Stimulated activated naive B cell treated with anti-CD40 and anti-IgM and Interleukin-4, amounts not matched to agents 10 μg/mL and 1 μg/mL and 100 μg/mL, for 72 hours (primary cell): Measurements from ENCODE around the gene CAPN9.

Experiments
- ATAC-seq, 2 donors: fragments of 150-1000 bp; cut with Tn5 transposase; replicated peaks; 2 replicates each; pipeline ENCODE4 v1.10.0; 2021; ENCODE audit warnings: moderate library complexity in 1 of 2
- DNase-seq: peaks from one replicate; pipeline ENCODE4 v3.0.0; 2021
- H3K27ac Mint-ChIP-seq: one replicate; pipeline ENCODE4 v1.8.0; 2022; ENCODE audit warnings: mild to moderate bottlenecking, mixed read lengths
- H3K27me3 Mint-ChIP-seq, 2 donors: one replicate each; pipeline ENCODE4 v1.8.0; 2022; ENCODE audit warnings: mixed read lengths in 2 of 2
- H3K36me3 Mint-ChIP-seq, 2 donors: one replicate each; pipeline ENCODE4 v1.8.0; 2022; ENCODE audit warnings: mixed read lengths in 2 of 2, mild to moderate bottlenecking in 1 of 2
- H3K4me1 Mint-ChIP-seq, 2 donors: one replicate each; pipeline ENCODE4 v1.8.0; 2022; ENCODE audit warnings: mixed read lengths in 2 of 2, mild to moderate bottlenecking in 1 of 2
- H3K4me3 Mint-ChIP-seq, 2 donors: one replicate each; pipeline ENCODE4 v1.8.0; 2022; ENCODE audit warnings: mild to moderate bottlenecking in 2 of 2, mixed read lengths in 2 of 2, moderate library complexity in 1 of 2
- H3K9me3 Mint-ChIP-seq, 2 donors: one replicate each; pipeline ENCODE4 v1.8.0; 2022; ENCODE audit warnings: mixed read lengths in 2 of 2, mild to moderate bottlenecking in 1 of 2

The CAPN9 gene

GRCh38 chr1:230749150-230749549 is 2.0 kb downstream of the CAPN9 start:
- Mint-ChIP-seq H3K27ac (no peak overlapping the region), H3K36me3 (no peaks in the 10 kb centered on the region), H3K9me3 (no peaks in the 10 kb centered on the region), H3K4me3 (peak overlapping the region in 1 of 2 donors; percentile 10), H3K4me1 (peaks cover 10 to 13% of the 10 kb centered on the region in 2 donors), H3K27me3 (peaks cover 8 to 10% of the 10 kb centered on the region in 2 donors)
- DNase-seq: peak; percentile 9
- ATAC-seq: peak; percentile 66 to 79

GRCh38 chr1:230749635-230750034 is 2.4 kb downstream of the CAPN9 start:
- no peak overlapping the region for H3K4me3 Mint-ChIP-seq
- peaks cover 8 to 10% of the 10 kb centered on the region in 2 donors for H3K27me3 Mint-ChIP-seq
- no peak overlapping the region for H3K27ac Mint-ChIP-seq
- peaks cover 10 to 13% of the 10 kb centered on the region in 2 donors for H3K4me1 Mint-ChIP-seq
- ATAC-seq: no peak
- no peaks in the 10 kb centered on the region for H3K9me3 Mint-ChIP-seq
- DNase-seq: no peak
- no peaks in the 10 kb centered on the region for H3K36me3 Mint-ChIP-seq

GRCh38 chr1:230750576-230750975 is 3.4 kb downstream of the CAPN9 start:
- Mint-ChIP-seq H3K36me3 (no peaks in the 10 kb centered on the region), H3K27me3 (peaks cover 10 to 20% of the 10 kb centered on the region in 2 donors), H3K9me3 (no peaks in the 10 kb centered on the region), H3K27ac (no peak overlapping the region), H3K4me3 (no peak overlapping the region), H3K4me1 (peaks cover 10 to 13% of the 10 kb centered on the region in 2 donors)
- DNase-seq (no peak), ATAC-seq (no peak)

GRCh38 chr1:230750986-230751625 is 3.9 kb downstream of the CAPN9 start:
- no peak overlapping the region for H3K4me3 Mint-ChIP-seq
- ATAC-seq: no peak
- H3K36me3 Mint-ChIP-seq: no peaks in the 10 kb centered on the region

GRCh38 chr1:230752407-230752806 is 5.2 kb downstream of the CAPN9 start:
- Mint-ChIP-seq H3K9me3 (no peaks in the 10 kb centered on the region), H3K36me3 (no peaks in the 10 kb centered on the region), H3K27ac (no peak overlapping the region), H3K27me3 (peaks cover 22 to 26% of the 10 kb centered on the region in 2 donors), H3K4me1 (peaks cover 10 to 13% of the 10 kb centered on the region in 2 donors), H3K4me3 (no peak overlapping the region)
- ATAC-seq (no peak), DNase-seq (no peak)

More at GRCh38 chr1:230750986-230751625, 3.9 kb downstream of the CAPN9 start:
- no peaks in the 10 kb centered on the region for H3K9me3 Mint-ChIP-seq
- peaks cover 10 to 13% of the 10 kb centered on the region in 2 donors for H3K4me1 Mint-ChIP-seq
- H3K27ac Mint-ChIP-seq: no peak overlapping the region
- no peak for DNase-seq
- H3K27me3 Mint-ChIP-seq: peaks cover 15 to 25% of the 10 kb centered on the region in 2 donors

GRCh38 chr1:230753191-230753585 is 6.0 kb downstream of the CAPN9 start:
- no peak overlapping the region for H3K27ac Mint-ChIP-seq
- peaks cover 22 to 24% of the 10 kb centered on the region in 2 donors for H3K27me3 Mint-ChIP-seq
- no peak overlapping the region for H3K4me3 Mint-ChIP-seq
- ATAC-seq (no peak), DNase-seq (no peak)
- H3K9me3 Mint-ChIP-seq: no peaks in the 10 kb centered on the region
- no peaks in the 10 kb centered on the region for H3K36me3 Mint-ChIP-seq
- H3K4me1 Mint-ChIP-seq: peaks cover 10 to 13% of the 10 kb centered on the region in 2 donors

- no peak overlapping the region for H3K27ac Mint-ChIP-seq
- peak overlapping the region in 1 of 2 donors; percentile 70 for H3K4me3 Mint-ChIP-seq
- DNase-seq: no peak
- H3K4me1 Mint-ChIP-seq: peaks cover 8 to 12% of the 10 kb centered on the region in 2 donors
- H3K27me3 Mint-ChIP-seq: peaks cover 22 to 24% of the 10 kb centered on the region in 2 donors
- peak; percentile 50 to 68 for ATAC-seq
- no peaks in the 10 kb centered on the region for H3K9me3 Mint-ChIP-seq
- H3K36me3 Mint-ChIP-seq: no peaks in the 10 kb centered on the region
These were observed 6.5 kb downstream of the CAPN9 start for GRCh38 chr1:230753586-230754251.

GRCh38 chr1:230754796-230755195 is 7.6 kb downstream of the CAPN9 start:
- DNase-seq (no peak), ATAC-seq (no peak)
- Mint-ChIP-seq H3K4me3 (no peak overlapping the region), H3K27ac (no peak overlapping the region), H3K36me3 (no peaks in the 10 kb centered on the region), H3K27me3 (peaks cover 22 to 24% of the 10 kb centered on the region in 2 donors), H3K9me3 (no peaks in the 10 kb centered on the region), H3K4me1 (peaks cover 0 to 8% of the 10 kb centered on the region in 2 donors)

- Mint-ChIP-seq H3K9me3 (no peaks in the 10 kb centered on the region), H3K27me3 (peaks cover 23 to 37% of the 10 kb centered on the region in 2 donors), H3K27ac (no peak overlapping the region)
These were observed 10.9 kb downstream of the CAPN9 start for GRCh38 chr1:230757856-230758708.

GRCh38 chr1:230758709-230759368 is 11.7 kb downstream of the CAPN9 start:
- DNase-seq (no peak), ATAC-seq (no peak)
- Mint-ChIP-seq H3K27ac (no peak overlapping the region), H3K36me3 (no peaks in the 10 kb centered on the region), H3K9me3 (no peaks in the 10 kb centered on the region), H3K27me3 (peaks cover 23 to 41% of the 10 kb centered on the region in 2 donors), H3K4me1 (peaks cover 0 to 1% of the 10 kb centered on the region in 2 donors), H3K4me3 (no peak overlapping the region)

More at GRCh38 chr1:230757856-230758708, 10.9 kb downstream of the CAPN9 start:
- ATAC-seq: no peak
- Mint-ChIP-seq H3K4me3 (no peak overlapping the region), H3K36me3 (no peaks in the 10 kb centered on the region), H3K4me1 (peaks cover 0 to 2% of the 10 kb centered on the region in 2 donors)
- DNase-seq: no peak

- Mint-ChIP-seq H3K4me1 (no peaks in the 10 kb centered on the region), H3K36me3 (no peaks in the 10 kb centered on the region), H3K27me3 (peaks cover 23 to 41% of the 10 kb centered on the region in 2 donors), H3K4me3 (no peak overlapping the region), H3K27ac (no peak overlapping the region), H3K9me3 (no peaks in the 10 kb centered on the region)
- ATAC-seq (no peak), DNase-seq (no peak)
These were observed 12.3 kb downstream of the CAPN9 start for GRCh38 chr1:230759369-230760065.

- Mint-ChIP-seq H3K9me3 (no peaks in the 10 kb centered on the region), H3K4me3 (no peak overlapping the region), H3K27me3 (peaks cover 26 to 33% of the 10 kb centered on the region in 2 donors), H3K27ac (no peak overlapping the region), H3K4me1 (no peaks in the 10 kb centered on the region), H3K36me3 (no peaks in the 10 kb centered on the region)
- DNase-seq: no peak
- ATAC-seq: no peak
These were observed 13.2 kb downstream of the CAPN9 start for GRCh38 chr1:230760360-230760827.

GRCh38 chr1:230761443-230762167 is 14.4 kb downstream of the CAPN9 start:
- ATAC-seq: no peak
- peaks cover 16 to 21% of the 10 kb centered on the region in 2 donors for H3K27me3 Mint-ChIP-seq
- H3K4me1 Mint-ChIP-seq: no peaks in the 10 kb centered on the region
- H3K27ac Mint-ChIP-seq: no peak overlapping the region
- no peaks in the 10 kb centered on the region for H3K36me3 Mint-ChIP-seq
- no peak for DNase-seq
- no peak overlapping the region for H3K4me3 Mint-ChIP-seq
- peaks cover 1 to 3% of the 10 kb centered on the region in 2 donors for H3K9me3 Mint-ChIP-seq
